Neural cell (in vitro differentiated cells): ENCODE data around the gene GABBR2. TPM values are rescaled to one million over a fixed set of nuclear protein-coding genes. Genes with fewer than 3 reads are reported as not detected.

Experiments
- H2AFZ ChIP-seq: fragments of 200-600, 300-800 bp; sonication (generic), shearing (Covaris generic); 2 replicates; pipeline ENCODE4 v1.6.0; 2014; ENCODE audit warnings: low read depth, mild to moderate bottlenecking, antibody characterized with exemption, low read length, moderate library complexity
- H3F3A ChIP-seq: fragments of 200-600 bp; shearing (Covaris generic); 2 replicates; pipeline ENCODE4 v1.6.1; 2016; ENCODE audit warnings: mild to moderate bottlenecking, moderate library complexity, mixed read lengths, antibody characterized with exemption, low read length; ENCODE audit not compliant: insufficient read depth, poor library complexity, severe bottlenecking
- H3K27ac ChIP-seq: fragments of 200-600, 300-800 bp; sonication (generic), shearing (Covaris generic); 2 replicates; pipeline ENCODE4 v1.5.1; 2014; ENCODE audit warnings: mild to moderate bottlenecking, low read length, moderate library complexity
- H3K27me3 ChIP-seq: fragments of 300-800, 200-600 bp; sonication (generic), shearing (Covaris generic); 2 replicates; pipeline ENCODE4 v1.6.0; 2014; ENCODE audit warnings: mild to moderate bottlenecking, low read depth, low read length, moderate library complexity; ENCODE audit not compliant: insufficient read depth
- H3K36me3 ChIP-seq: fragments of 300-800, 200-600 bp; sonication (generic), shearing (Covaris generic); 2 replicates; pipeline ENCODE4 v1.5.1; 2014; ENCODE audit warnings: mild to moderate bottlenecking, antibody characterized with exemption, low read length, moderate library complexity; ENCODE audit not compliant: insufficient read depth
- H3K4me2 ChIP-seq: fragments of 300-800, 200-600 bp; sonication (generic), shearing (Covaris generic); 2 replicates; pipeline ENCODE4 v1.6.0; 2014; ENCODE audit warnings: mild to moderate bottlenecking, low read length
- H3K4me3 ChIP-seq: fragments of 300-800, 200-600 bp; sonication (generic), shearing (Covaris generic); 2 replicates; pipeline ENCODE4 v1.5.1; 2014; ENCODE audit warnings: mild to moderate bottlenecking, low read length, moderate library complexity
- H3K79me2 ChIP-seq: fragments of 200-600 bp; shearing (Covaris generic); replicated peaks from 2 replicates; pipeline ENCODE4 v1.6.0; 2014; ENCODE audit warnings: mild to moderate bottlenecking, low read length, moderate library complexity; ENCODE audit not compliant: insufficient read depth
- H3K9ac ChIP-seq: fragments of 300-800, 200-600 bp; sonication (generic), shearing (Covaris generic); 2 replicates; pipeline ENCODE4 v1.6.1; 2016; ENCODE audit warnings: mild to moderate bottlenecking, low read length, mixed read lengths
- H3K9me2 ChIP-seq: fragments of 200-600 bp; shearing (Covaris generic); 2 replicates; pipeline ENCODE4 v1.6.1; 2016; ENCODE audit warnings: mild to moderate bottlenecking, low read length, mixed read lengths; ENCODE audit not compliant: insufficient read depth
- H3K9me3 ChIP-seq: fragments of 200-600, 300-800 bp; sonication (generic), shearing (Covaris generic); 2 replicates; pipeline ENCODE4 v1.6.1; 2016; ENCODE audit warnings: mild to moderate bottlenecking, mixed run types, low read length, moderate library complexity, mixed read lengths
- H4K20me1 ChIP-seq: fragments of 200-600 bp; shearing (Covaris generic); 2 replicates; pipeline ENCODE4 v1.6.1; 2016; ENCODE audit warnings: mild to moderate bottlenecking, mixed run types; ENCODE audit not compliant: insufficient read depth
- EP300 ChIP-seq: fragments of 450-650 bp; conservative IDR thresholded peaks from 2 replicates; pipeline ENCODE4 v1.6.1; 2014; ENCODE audit warnings: antibody characterized with exemption, mild to moderate bottlenecking, moderate library complexity; ENCODE audit not compliant: poor library complexity, severe bottlenecking
- EZH2 ChIP-seq: fragments of 200-600, 300-800 bp; shearing (Covaris generic), sonication (generic); IDR thresholded peaks from 2 replicates; pipeline ENCODE4 v1.6.1; 2014; ENCODE audit warnings: antibody characterized with exemption, low read length, borderline replicate concordance, mild to moderate bottlenecking; ENCODE audit not compliant: insufficient read depth, poor library complexity, severe bottlenecking
- MXI1 ChIP-seq: fragments of 450-650 bp; conservative IDR thresholded peaks from 2 replicates; pipeline ENCODE4 v1.6.1; 2014; ENCODE audit warnings: antibody characterized with exemption, mild to moderate bottlenecking; ENCODE audit not compliant: poor library complexity, severe bottlenecking
- POLR2AphosphoS5 ChIP-seq: IDR thresholded peaks from 2 replicates; pipeline ENCODE4 v1.6.1; 2012
- RAD21 ChIP-seq: fragments of 450-650 bp; conservative IDR thresholded peaks from 2 replicates; pipeline ENCODE4 v1.6.1; 2014; ENCODE audit warnings: antibody characterized with exemption, mild to moderate bottlenecking, moderate library complexity
- SMC3 ChIP-seq: fragments of 450-650 bp; conservative IDR thresholded peaks from 2 replicates; pipeline ENCODE4 v1.6.1; 2014; ENCODE audit warnings: antibody characterized with exemption, mild to moderate bottlenecking, moderate library complexity; ENCODE audit not compliant: poor library complexity
- TAF1 ChIP-seq: IDR thresholded peaks from 2 replicates; pipeline ENCODE4 v1.6.1; 2012; ENCODE audit warnings: low read depth
- polyA plus RNA-seq: library from polyadenylated mRNA; depleted of rRNA; stranded (reverse); fragments of >200 nt; gene quantifications from 2 replicates; pipeline ENCODE4 v1.2.3, GENCODE V29; 2014
- TF ChIP-seq, protein P1 (sequence below): IDR thresholded peaks from 2 replicates; pipeline ENCODE4 v1.6.1; 2012; ENCODE audit warnings: borderline replicate concordance
- TF ChIP-seq, protein P2 (sequence below): fragments of 450-650 bp; IDR thresholded peaks from 2 replicates; pipeline ENCODE4 v1.5.1; 2014; ENCODE audit warnings: antibody characterized with exemption, mild to moderate bottlenecking, moderate library complexity; ENCODE audit not compliant: poor library complexity, severe bottlenecking

The GABBR2 gene
- polyA plus RNA-seq, 1 donor from 2014 or later = 7.1 TPM

DNA sequence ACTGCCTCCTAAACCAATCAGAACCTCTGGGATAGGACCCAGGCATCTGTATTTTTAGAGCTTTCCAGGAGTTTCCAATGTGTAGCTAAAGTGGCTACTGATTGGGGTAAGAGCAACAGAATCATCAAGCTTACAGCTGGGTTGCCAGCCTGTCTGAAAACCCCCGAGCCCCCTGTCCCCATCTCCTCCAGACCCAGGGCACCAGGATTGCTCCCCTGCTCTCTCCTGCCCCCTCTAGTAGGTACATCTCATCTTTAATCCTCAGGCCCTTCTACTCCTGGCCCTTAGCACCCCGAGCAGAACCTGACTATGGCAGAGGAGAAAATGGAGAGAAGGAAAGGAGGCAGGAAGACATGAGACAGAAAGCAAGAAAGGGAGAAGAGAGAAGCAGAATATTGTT, 204.9 kb downstream of the GABBR2 start:
- Histone ChIP-seq H3K9ac (no peak overlapping the region), H3F3A (no peaks in the 10 kb centered on the region), H3K79me2 (no peaks in the 10 kb centered on the region), H3K9me2 (no peaks in the 10 kb centered on the region), H3K27ac (peak overlapping the region; percentile 7), H2AFZ (no peak overlapping the region), H3K27me3 (no peaks in the 10 kb centered on the region), H3K36me3 (no peaks in the 10 kb centered on the region), H3K9me3 (no peaks in the 10 kb centered on the region), H3K4me3 (peak overlapping the region; percentile 25), H4K20me1 (no peaks in the 10 kb centered on the region), H3K4me2 (no peak overlapping the region)
- no peak for TF ChIP-seq POLR2AphosphoS5
- TF ChIP-seq MXI1 = no peak
- TF ChIP-seq TAF1 = no peak
- TF ChIP-seq, protein P1, sequence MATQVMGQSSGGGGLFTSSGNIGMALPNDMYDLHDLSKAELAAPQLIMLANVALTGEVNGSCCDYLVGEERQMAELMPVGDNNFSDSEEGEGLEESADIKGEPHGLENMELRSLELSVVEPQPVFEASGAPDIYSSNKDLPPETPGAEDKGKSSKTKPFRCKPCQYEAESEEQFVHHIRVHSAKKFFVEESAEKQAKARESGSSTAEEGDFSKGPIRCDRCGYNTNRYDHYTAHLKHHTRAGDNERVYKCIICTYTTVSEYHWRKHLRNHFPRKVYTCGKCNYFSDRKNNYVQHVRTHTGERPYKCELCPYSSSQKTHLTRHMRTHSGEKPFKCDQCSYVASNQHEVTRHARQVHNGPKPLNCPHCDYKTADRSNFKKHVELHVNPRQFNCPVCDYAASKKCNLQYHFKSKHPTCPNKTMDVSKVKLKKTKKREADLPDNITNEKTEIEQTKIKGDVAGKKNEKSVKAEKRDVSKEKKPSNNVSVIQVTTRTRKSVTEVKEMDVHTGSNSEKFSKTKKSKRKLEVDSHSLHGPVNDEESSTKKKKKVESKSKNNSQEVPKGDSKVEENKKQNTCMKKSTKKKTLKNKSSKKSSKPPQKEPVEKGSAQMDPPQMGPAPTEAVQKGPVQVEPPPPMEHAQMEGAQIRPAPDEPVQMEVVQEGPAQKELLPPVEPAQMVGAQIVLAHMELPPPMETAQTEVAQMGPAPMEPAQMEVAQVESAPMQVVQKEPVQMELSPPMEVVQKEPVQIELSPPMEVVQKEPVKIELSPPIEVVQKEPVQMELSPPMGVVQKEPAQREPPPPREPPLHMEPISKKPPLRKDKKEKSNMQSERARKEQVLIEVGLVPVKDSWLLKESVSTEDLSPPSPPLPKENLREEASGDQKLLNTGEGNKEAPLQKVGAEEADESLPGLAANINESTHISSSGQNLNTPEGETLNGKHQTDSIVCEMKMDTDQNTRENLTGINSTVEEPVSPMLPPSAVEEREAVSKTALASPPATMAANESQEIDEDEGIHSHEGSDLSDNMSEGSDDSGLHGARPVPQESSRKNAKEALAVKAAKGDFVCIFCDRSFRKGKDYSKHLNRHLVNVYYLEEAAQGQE = no peak
- TF ChIP-seq, protein P2, sequence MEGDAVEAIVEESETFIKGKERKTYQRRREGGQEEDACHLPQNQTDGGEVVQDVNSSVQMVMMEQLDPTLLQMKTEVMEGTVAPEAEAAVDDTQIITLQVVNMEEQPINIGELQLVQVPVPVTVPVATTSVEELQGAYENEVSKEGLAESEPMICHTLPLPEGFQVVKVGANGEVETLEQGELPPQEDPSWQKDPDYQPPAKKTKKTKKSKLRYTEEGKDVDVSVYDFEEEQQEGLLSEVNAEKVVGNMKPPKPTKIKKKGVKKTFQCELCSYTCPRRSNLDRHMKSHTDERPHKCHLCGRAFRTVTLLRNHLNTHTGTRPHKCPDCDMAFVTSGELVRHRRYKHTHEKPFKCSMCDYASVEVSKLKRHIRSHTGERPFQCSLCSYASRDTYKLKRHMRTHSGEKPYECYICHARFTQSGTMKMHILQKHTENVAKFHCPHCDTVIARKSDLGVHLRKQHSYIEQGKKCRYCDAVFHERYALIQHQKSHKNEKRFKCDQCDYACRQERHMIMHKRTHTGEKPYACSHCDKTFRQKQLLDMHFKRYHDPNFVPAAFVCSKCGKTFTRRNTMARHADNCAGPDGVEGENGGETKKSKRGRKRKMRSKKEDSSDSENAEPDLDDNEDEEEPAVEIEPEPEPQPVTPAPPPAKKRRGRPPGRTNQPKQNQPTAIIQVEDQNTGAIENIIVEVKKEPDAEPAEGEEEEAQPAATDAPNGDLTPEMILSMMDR = no peak
- no peak for TF ChIP-seq EZH2

DNA sequence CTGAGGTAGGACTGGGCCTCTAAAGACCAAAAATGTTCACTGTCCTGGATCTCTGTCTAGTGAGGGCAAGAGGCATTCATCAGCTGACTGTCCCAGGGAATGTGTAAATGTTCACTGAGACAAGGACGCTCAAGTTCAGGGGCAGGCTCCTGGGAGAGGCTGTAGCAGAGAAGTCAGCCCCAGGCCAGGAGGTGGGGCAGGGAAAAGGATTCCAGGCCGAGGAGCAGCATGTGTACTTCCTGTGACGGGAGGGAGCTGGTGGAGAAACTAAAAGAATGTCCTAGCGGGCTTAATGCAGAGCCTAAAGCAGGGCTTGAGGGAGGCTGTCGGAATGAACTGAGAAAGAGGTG, 205.8 kb downstream of the GABBR2 start:
- H3F3A ChIP-seq = no peaks in the 10 kb centered on the region
- no peak overlapping the region for H2AFZ ChIP-seq
- no peak overlapping the region for H3K9ac ChIP-seq
- TF ChIP-seq MXI1 (no peak), POLR2AphosphoS5 (no peak), RAD21 (no peak), SMC3 (no peak), TAF1 (no peak), EP300 (no peak), EZH2 (no peak)
- TF ChIP-seq, protein P2 = no peak
- TF ChIP-seq, protein P1 = no peak
- H3K4me3 ChIP-seq = no peak overlapping the region
- no peaks in the 10 kb centered on the region for H3K27me3 ChIP-seq
- H3K79me2 ChIP-seq = no peaks in the 10 kb centered on the region
- no peak overlapping the region for H3K27ac ChIP-seq
- no peaks in the 10 kb centered on the region for H3K9me3 ChIP-seq
- H3K4me2 ChIP-seq = no peak overlapping the region
- no peaks in the 10 kb centered on the region for H3K36me3 ChIP-seq
- no peaks in the 10 kb centered on the region for H3K9me2 ChIP-seq
- no peaks in the 10 kb centered on the region for H4K20me1 ChIP-seq
